ENCODE measurements around the gene HTRA3.

- no peak for TF ChIP-seq CTCF (conservative IDR thresholded peaks at IDR 0.05; ENCODE audit: low read length)
- TF ChIP-seq EZH2phosphoT487 (IDR thresholded peaks at IDR 0.05; ENCODE audit: borderline replicate concordance, low read depth, low read length): no peak
Observed at GRCh38 chr4:8282134-8282641, 12.6 kb downstream of the HTRA3 start.
